ENCODE measurements around the gene VWA3A.

GRCh38 chr16:22055881-22056280 is 36.5 kb upstream of the VWA3A start:
- no peak for TF ChIP-seq CTCF (IDR thresholded peaks at IDR 0.05)
- no peak for TF ChIP-seq POLR2A (IDR thresholded peaks at IDR 0.05)

Data from lower leg skin (tissue), 3 donors.